AG08395 (cell line): ENCODE data around the gene PICK1.
A peak's percentile ranks its signal among the peaks of the same experiment; 100 is the strongest.
"Not testable (repeated sequence)": the region's sequence is repeated elsewhere in the genome, so short reads cannot be mapped to it uniquely, and the experiment has no call there.

Experiments
- DNase-seq: peaks from one replicate; pipeline ENCODE4 v3.0.0; 2012; ENCODE audit warnings: mixed read lengths, low spot score

The PICK1 gene

DNA sequence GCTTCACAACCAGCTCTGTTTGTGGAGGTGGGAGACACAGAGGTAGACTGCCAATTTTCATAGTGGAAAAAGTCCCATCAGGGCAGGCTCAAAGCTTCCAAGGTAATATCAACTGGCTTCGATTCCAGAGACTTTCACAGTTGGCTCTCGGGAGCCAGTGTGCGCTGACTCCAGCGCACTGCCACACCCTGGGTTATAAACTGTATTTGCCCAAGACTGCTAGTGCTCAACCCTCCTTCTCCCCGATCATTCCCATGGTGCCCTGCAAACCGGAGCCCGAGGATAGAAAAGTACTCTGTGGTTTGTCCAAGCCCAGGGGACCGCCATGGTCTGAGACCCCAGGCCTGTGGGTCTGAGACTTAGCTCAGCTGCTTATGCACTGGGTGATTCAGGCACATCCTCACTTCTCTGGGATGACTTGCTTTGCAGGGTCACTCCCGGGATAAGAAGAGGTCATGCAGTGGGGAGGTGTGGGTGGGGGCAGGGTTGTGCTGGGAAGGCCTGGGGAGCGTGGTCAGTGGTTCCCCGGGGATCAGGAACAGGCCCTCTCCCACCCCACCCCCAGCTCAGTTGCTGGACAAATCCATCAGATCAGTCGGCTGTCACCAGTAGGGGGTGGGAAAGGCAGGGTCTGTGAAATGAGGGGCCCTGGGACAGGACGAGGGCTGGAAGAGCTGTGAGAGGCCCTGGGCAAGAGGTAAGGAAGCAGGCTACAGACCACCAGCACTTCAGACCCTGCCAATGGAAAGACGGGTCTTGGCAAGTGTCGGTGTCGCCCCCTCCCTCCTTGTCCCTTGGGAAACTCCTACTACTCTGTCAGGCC lies 26.7 kb upstream of the PICK1 start:
- DNase-seq = no peak

- no peak for DNase-seq
These were observed 25.7 kb upstream of the PICK1 start for GRCh38 chr22:38031491-38031890.

- DNase-seq = peak; percentile 52
These were observed 24.3 kb upstream of the PICK1 start for GRCh38 chr22:38032681-38033521.

GRCh38 chr22:38033522-38034277 lies 23.5 kb upstream of the PICK1 start:
- DNase-seq = no peak

DNA sequence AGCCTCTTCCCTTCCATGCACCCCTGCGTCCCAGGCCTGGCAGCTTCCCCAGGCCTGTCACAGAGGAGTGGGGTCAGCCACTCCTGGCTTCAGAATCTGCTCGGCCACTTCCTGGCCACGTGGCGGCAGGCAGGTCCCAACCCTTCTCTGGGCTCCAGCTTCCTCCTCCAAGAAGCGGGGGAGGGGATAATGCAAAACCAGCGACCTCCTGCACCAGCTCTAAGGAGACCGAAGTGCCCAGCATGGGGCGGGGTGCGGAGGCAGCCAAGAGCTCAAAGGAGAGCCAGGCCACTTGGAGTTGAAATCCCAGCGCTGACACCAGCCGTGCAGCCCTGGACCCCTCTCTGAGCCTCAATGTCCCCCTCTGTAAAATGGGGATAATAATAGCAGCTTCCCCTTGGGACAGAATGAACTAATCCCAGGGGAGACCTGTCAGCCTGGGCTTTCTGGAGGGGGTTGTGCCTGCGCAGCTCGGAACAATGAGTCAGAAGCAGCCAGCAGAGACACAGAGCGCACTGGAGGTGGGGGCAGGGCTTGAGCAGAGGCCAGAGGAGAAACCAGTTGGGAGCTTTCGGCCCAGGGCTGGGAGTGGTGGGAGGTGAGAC lies 22.8 kb upstream of the PICK1 start:
- peak; percentile 98 for DNase-seq

GRCh38 chr22:38034884-38035529 lies 22.2 kb upstream of the PICK1 start:
- DNase-seq = no peak

DNA sequence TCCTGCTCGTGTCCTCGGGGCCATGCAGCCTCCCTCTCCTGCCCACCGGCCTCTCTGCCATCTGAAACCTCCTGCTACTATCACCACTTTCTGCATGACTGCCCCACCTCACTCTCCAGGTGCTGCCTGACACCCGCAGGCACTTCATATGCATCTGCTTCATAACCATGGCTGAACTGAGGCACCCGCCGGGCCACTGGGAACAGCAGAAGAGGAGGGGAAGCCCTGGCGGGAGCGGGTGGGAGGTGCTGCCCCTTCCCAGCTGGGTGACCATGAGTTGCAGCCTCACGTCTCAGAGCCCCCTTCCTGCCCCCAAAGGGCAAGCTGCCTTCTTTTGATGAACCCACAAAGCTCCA lies 21.7 kb upstream of the PICK1 start:
- no peak for DNase-seq

GRCh38 chr22:38036392-38037062 lies 20.7 kb upstream of the PICK1 start:
- DNase-seq = no peak

DNA sequence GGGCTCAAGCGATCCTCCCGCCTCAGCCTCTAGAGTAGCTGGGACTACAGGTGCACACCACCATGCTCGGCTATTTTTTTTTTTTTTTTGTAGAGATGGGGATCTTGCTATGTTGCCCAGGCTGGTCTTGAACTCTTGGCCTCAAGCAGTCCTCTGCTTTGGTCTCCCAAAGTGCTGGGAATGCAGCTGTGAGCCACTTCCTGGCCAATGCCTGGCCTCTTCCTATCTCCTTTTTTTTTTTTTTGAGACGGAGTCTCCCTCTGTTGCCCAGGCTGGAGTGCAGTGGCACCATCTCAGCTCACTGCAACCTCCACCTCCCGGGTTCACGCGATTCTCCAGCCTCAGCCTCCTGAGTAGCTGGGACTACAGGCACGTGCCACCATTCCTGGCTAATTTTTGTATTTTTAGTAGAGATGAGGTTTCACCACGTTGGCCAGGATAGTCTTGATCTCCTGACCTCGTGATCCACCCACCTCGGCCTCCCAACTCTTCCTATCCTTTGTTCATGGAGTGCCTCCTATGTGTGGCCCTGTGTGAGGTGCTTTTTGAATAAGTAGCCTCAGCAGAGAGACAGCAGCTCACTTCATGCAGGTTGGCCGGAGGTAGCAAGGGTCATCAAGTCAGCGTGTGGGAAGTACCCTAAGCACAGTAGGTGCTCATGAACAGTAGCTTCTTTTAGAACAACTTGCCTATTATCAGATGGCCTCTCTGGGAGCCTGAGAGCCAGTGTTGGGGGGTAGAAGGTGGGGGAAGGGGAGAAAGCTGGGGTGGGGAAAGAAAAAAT lies 19.6 kb upstream of the PICK1 start:
- DNase-seq = not testable (repeated sequence)

DNA sequence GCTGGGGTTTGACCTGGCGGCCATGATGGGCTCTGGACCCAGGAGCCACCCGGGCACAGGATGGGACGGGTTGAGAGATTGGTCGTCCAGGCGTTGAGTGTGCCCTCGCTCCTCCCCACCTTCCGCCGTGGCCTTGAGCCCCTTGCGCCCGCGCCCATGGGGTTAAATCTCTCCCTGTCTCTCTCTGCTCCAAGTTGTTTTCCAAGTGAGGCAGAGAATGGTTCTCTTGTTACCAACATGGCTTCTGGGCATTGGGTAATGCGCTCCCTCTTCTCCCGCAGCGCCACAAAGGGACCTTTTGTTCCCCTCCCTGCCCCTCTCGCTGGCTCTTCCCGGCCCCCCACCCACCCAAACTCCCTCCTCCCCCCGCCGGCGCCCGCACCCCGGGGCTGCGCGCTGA lies 18.8 kb upstream of the PICK1 start:
- DNase-seq = no peak

DNA sequence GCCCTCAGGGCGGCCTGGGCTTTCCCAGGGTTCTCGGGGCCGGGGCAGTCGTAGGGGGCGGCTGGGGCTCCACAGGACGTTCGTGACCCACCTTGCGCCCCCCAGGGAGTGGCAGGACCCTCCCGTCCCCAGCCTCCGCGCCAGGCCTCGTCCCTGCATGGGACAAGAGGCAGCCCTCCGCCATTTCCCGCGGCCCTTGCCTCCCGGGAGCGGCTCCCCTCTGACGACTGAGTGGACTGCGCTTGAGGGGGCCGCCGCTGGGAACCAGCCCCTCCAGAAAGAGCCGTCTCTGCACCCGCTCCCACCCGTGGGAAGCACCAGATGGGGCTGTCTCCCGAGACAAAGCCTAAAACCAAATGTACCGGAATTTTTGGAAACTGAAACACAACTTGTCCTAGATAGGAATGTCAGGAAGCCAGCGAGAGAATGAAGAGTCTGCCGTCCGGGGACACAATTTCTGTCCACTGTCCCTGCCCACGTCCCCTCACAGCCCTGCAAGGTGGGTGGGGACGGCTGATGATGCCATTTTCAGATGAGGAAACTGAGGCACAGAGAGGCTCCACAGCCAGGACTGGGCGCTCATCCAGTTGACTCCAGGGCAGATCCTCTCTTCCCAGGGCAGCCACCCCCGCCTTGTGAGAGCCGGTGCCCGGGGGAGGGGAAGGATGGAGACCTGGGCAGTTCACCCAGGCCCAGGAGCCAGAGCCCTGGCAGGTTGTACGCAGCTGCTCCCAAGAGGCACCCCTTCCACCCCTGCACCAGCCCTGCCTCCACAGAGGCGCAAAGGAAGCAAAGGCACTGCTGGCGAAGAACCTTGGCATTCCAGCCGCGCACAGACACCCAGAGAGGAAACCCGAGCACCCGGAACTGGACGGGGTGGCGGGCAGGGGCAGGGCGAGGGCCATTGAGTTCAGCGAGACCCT lies 18.1 kb upstream of the PICK1 start:
- no peak for DNase-seq

GRCh38 chr22:38040953-38041759 lies 16.0 kb upstream of the PICK1 start:
- DNase-seq = no peak

DNA sequence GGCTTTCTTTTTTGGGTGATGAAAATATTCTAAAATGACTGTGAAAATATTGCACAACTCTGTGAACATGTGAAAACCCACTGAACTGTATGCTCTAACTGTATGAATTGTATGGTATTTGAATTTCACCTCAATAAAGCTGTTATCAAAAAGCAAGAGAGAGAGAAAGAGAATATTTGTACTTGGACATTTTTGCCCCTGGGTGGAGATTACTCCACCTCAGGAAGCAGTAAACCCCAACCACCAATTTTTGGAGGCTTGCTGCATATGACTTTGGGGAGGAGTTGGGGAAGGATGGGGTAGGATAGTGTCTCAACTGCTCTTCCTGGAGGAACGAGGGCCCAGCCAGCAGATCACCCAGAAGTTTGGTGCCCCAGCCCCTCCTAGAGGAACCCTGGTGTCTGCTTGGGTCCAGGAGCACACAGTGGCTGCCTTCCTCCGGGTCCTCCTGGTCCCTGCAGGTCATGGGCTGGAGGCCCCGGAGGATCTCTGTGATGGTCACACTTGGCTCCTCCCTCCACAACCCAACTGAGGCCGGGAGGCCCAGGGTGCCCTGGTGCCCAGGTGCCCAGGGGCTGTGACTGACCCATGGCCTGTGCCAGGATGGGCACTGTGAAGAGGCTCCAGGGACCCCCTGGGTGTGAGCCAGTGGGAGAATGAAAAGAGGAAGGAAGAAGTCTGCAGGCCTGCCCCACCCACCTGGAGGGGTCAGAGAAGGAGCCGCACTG lies 15.3 kb upstream of the PICK1 start:
- DNase-seq = no peak

DNA sequence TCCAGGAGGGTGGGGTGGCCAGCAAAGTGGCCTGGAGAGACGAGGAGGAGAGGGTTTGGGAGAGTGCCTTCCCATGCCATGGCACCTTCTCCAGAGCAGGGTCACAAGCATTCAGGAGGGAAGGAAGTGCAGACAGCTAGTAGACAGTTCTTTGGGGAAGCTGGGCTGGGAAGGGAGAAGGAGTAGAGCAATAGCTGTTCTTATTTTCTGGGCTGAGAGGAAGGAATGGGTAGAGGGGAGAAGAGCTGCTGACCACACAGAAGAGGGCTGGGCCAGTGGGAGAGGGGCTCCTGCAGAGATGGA lies 14.8 kb upstream of the PICK1 start:
- DNase-seq = no peak

- DNase-seq = no peak
These were observed 13.8 kb upstream of the PICK1 start for GRCh38 chr22:38043151-38044039.

DNA sequence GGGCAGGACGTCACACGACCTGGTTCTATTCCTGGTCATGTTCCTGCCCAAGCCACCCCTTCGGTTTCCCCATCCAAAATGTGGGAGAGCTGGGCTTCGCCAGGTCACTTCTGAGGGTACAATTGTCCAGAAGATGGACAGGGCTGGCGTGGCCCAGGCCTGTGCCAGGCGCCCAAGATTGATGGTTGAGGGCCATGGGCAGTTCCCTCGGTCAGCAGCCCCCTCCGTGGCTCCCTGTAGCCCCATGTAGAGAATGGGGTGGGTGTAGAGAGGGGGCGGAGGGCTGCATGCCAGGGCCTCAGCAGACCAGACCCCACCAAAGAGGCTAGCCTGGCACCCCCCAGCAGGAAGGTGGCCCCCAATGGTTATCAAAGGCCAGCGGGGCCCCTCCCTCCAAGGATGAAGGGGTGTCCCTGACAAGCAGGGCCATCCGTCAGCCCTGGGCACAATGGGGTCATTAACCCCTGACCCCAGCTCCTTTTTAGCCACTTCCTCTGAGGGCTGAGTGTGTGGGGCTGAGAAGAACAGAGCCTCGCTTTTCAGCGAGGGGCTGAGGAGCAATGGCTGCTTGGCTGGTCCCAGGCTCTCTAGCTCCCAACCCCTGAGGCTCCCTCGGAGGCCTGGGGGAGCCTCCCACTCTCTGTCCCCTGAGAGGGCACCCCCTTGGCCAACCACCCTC lies 11.0 kb upstream of the PICK1 start:
- DNase-seq = no peak
